Measurements from ENCODE around the gene SORCS1. TPM values are rescaled to one million over a fixed set of nuclear protein-coding genes. Genes with fewer than 3 reads are reported as not detected.

Gene SORCS1
- total RNA-seq, 1 donor from 2014 or later, result not detected

- no peak for DNase-seq (ENCODE audit: low read depth in 2 of 2)
These were observed 264.4 kb downstream of the SORCS1 start for GRCh38 chr10:106900016-106900652.

- no peak for DNase-seq (ENCODE audit: low read depth in 2 of 2)
These were observed 266.1 kb downstream of the SORCS1 start for GRCh38 chr10:106898446-106898845.

DNA sequence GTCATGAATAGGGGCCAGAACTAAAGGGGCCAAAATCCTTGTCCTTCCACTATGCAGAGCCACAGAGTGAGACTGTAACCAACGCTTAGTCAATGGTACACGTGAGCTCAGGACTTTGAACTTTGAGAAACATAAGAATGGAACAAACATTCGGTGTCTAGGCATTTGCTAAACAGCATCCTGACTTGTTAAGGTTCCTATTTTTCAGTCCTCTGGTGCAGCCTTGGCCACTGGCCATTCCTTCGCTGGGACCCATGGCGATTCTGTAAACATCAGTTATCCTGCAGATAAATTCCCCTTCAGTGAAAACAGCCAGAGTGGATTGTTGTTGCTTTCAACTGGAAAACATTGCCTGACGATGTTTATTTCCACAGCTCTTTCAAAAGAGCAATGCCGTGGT lies 266.8 kb downstream of the SORCS1 start:
- DNase-seq (ENCODE audit: low read depth in 2 of 2), result no peak

DNA sequence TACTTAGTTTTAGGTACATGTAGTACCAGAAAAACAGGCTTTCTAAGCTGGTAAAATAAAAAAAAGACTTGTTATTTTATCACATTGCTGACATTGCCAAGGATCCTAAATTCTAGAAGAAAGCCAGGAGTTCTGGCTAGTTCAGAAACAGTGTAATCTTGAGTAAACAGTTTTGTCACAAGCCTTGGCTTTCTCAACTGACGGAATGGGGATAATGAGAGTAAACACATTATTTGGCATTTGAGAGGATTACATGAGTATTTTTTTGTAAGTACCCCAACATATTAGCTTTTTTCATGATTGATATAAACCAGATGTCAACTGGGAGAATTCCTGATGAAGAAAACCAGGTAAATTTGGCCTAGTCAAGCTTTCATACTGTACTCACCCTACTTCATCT lies 269.8 kb downstream of the SORCS1 start:
- DNase-seq (ENCODE audit: low read depth in 2 of 2), result no peak

DNA sequence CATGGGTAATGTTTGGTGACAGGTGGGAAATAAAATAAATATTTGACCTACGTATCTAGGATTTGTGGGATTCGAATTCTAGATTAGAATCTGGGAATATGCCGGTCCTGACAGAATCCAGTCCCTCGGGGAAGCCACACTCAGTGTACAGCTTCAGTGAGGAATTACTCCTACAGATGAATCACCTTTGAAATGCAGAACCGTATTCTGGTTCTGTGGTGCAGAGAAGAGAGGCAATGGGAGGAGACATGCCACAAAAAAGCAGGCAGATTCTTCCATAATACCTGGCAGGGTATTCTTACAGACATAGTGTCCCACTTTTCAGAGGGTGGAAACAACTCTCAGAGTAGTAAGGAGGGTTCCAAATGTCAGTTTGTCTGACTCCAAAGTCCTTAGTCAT lies 286.9 kb downstream of the SORCS1 start:
- no peak for DNase-seq (ENCODE audit: low read depth in 2 of 2)

- no peak for DNase-seq (ENCODE audit: low read depth in 2 of 2)
These were observed 290.0 kb downstream of the SORCS1 start for GRCh38 chr10:106874604-106874889.

DNA sequence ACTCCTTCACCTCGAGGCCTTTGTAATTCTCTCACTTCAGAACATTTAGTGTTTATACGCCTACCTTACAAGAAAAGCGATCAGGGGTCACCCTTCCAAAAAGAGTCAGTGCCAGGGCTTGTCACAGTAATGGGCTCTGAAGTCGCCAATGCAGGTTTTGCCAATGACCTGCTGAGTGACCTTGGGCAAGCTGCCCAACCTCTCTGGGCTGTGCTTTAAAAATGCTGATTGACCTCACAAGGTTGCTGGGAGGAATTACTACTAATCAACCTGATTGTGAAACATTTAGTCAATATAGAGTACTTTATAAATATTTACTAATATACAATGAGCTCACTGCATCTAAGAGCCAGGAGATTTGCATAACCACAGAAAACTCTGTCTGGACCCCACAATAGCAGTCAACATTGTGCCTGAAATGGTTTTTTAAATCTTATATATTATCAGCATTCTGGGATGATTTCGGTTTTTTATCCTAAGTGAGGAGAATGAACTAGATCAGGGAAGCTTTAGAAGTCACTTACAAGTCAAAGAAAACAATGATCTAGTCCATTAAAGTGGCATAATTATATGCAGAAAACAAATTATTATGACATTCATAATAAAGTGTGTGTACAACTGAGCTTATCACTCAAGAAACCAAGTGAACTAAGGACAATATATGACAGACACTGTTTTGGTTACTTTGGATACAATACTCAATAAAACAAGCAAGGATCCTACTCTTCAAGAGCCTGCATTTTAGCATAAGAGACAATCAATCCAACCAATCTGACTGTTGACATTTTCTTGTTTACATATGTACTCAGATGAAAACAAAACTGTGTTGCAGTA lies 290.5 kb downstream of the SORCS1 start:
- no peak for DNase-seq (ENCODE audit: low read depth in 2 of 2)

GRCh38 chr10:106872176-106872575 lies 292.3 kb downstream of the SORCS1 start:
- no peak for DNase-seq (ENCODE audit: low read depth in 2 of 2)

DNA sequence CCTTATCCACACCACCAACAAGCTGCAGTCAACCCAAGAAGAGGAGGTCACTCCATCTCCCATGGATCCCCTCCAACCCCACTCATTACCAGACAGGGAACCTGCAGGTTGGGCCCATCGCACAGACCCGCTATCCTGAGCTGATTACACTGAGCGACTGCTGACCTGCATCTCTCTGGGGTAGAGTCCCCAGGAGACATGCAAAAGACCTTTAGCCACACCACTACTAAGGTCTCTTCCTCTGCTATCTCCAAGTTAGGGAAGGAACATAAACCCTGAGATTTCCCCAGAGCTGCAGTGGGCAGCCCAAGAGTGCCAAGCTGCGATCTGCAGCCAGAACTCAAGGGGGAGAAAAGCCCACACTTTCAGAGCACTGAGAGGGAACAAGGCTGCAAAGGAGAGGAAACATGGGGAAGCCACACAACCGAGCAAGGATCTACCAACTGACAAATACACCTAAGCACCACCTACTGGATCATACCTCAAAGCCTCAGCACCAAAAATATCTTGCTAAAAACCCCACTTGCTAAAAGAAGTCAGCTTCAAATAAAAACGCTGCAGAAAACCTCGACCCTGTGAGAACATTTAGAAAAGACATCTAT lies 298.2 kb downstream of the SORCS1 start:
- no peak for DNase-seq (ENCODE audit: low read depth in 2 of 2)

- DNase-seq (ENCODE audit: low read depth in 2 of 2), result no peak
These were observed 300.5 kb downstream of the SORCS1 start for GRCh38 chr10:106864031-106864430.

- DNase-seq (ENCODE audit: low read depth in 2 of 2), result no peak
These were observed 301.0 kb downstream of the SORCS1 start for GRCh38 chr10:106863549-106863948.

GRCh38 chr10:106859892-106860652 lies 304.4 kb downstream of the SORCS1 start:
- DNase-seq (ENCODE audit: low read depth in 2 of 2), result no peak

DNA sequence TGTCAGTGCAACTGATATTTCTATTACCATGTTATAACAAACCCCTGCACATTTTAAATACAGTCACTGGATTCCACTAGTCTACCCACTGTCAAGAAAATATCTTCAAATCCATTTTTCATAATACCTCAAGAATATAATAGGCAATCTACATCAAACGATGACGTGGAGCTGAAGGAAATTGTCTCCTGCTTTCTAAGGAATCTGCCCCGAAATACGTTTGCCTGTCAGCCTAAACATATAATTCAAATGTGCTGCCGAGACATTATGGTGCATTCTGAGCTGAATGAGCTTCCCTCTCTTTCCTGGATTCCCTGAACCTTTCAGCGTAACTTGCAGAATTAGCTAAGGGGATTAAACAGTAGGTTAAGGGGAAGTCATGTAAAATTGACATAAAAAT lies 306.8 kb downstream of the SORCS1 start:
- no peak for DNase-seq (ENCODE audit: low read depth in 2 of 2)

GRCh38 chr10:106857213-106857612 lies 307.3 kb downstream of the SORCS1 start:
- DNase-seq (ENCODE audit: low read depth in 2 of 2), result no peak

GRCh38 chr10:106836933-106837663 lies 327.4 kb downstream of the SORCS1 start:
- no peak for DNase-seq (ENCODE audit: low read depth in 2 of 2)

DNA sequence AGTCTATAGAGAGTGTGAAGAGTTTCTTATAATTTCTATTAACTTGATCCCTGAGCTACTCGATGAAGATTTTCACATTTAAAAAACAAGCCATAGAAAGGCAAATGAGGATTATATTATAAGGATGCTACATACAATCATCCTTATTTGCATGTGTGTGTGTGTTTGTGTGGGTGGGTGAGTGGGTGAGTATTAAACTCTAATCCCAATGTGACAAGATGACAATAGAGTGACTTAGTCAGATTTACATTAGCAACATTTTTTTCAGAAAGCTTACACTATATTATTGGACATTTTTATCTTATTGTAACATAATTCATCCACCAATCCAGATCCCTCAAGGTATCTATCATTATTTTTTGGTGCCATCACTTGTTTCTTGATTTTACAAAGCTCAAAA lies 331.7 kb downstream of the SORCS1 start:
- no peak for DNase-seq (ENCODE audit: low read depth in 2 of 2)

DNA sequence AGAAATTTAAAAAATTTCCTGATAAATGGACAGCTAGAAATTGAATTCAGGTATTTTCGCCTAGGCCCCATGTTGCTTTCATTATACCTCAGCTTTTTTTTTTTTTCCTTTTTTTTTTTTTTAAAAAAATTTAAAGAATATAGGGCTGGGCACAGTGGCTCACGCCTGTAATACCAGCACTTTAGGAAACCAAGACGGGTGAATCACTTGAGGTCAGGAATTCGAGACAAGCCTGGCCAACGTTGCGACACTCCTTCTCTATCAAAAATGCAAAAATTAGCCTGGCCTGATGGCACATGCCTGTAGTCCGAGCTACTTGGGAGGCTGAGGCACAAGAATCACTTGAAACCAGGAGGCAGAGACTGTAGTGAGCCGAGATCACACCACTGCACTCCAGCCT lies 334.0 kb downstream of the SORCS1 start:
- no peak for DNase-seq (ENCODE audit: low read depth in 2 of 2)

- no peak for DNase-seq (ENCODE audit: low read depth in 2 of 2)
These were observed 334.5 kb downstream of the SORCS1 start for GRCh38 chr10:106830006-106830405.

- DNase-seq (ENCODE audit: low read depth in 2 of 2), result no peak
These were observed 337.8 kb downstream of the SORCS1 start for GRCh38 chr10:106826716-106827115.

DNA sequence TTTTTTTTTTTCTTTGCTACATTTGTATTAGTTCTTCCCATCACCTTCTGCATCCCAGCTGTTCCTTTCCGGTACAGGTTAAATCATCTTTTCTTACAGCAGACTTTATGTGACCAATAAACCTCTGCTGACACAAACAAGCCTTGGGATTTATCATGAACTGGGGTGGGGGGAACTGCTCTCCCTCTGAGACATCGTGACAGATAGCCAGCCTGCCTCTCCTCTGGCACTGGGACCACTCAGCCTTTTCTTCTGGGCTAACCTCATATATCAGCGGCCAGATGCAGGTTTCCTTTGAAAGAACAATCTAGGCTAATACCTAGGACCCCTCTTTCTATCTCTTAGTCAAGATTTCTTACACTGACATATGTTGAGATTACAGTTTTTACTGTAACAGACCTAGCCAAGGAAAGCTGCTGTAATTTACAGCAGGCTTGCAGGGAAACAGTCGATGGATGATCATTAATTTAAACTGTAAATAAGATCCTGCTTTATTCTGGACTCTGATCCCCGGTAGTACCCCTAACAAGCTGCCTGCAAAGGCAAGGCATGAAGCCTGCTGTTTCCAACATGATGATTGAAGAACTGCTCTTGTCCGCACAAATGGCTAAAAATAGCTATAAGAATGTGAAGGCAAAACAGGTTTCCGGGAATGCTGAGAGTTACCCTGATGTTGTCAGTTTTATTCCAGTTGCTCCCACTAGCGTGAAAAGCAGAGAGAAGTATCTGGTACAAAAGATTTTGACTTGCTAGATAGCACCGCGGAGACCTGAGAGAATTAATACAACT lies 338.7 kb downstream of the SORCS1 start:
- no peak for DNase-seq (ENCODE audit: low read depth in 2 of 2)

DNA sequence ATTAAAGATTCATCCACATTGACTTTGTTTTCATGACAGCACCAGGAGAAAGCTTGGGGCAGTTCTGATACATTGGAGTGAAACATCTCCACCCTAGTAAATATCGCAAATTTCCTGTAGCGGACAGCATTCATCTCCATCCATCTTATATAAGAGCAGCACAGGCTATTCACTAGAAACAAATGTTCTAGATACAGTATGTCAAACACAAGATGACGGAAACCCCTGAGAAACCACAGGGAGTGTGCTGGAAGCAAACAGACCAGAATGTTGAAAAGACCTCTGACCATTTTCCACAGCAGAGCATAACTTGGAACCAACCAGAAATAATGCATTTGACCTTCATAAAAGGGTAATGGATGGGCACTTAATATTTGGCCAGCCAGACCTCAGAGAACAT lies 343.9 kb downstream of the SORCS1 start:
- DNase-seq (ENCODE audit: low read depth in 2 of 2), result no peak
